ENCODE data around the gene JARID2. TPM values are rescaled to one million over a fixed set of nuclear protein-coding genes. Genes with fewer than 3 reads are reported as not detected.
"Not testable (repeated sequence)": the region's sequence is repeated elsewhere in the genome, so short reads cannot be mapped to it uniquely, and the experiment has no call there.

The JARID2 gene
- polyA plus RNA-seq, 1 donor from 2014 or later, result 25.5 TPM

- H3K79me2 ChIP-seq (replicated peaks; ENCODE audit: insufficient read depth, low read length), result peaks cover 53% of the 10 kb centered on the region
- no peaks in the 10 kb centered on the region for H4K20me1 ChIP-seq (ENCODE audit: insufficient read depth)
Measured at GRCh38 chr6:15414235-15414612, 168.4 kb downstream of the JARID2 start.

GRCh38 chr6:15415622-15416021 is 169.8 kb downstream of the JARID2 start:
- H3K27me3 ChIP-seq (ENCODE audit: insufficient read depth, low read depth, low read length); H3K27ac ChIP-seq (ENCODE audit: low read length); H3K9me3 ChIP-seq (ENCODE audit: low read length); H3K4me3 ChIP-seq (ENCODE audit: low read length); H3K36me3 ChIP-seq (ENCODE audit: insufficient read depth, low read length); H3K9ac ChIP-seq (ENCODE audit: low read length); H3F3A ChIP-seq (ENCODE audit: insufficient read depth, low read length, poor library complexity, severe bottlenecking); H2AFZ ChIP-seq (ENCODE audit: low read depth, low read length); H4K20me1 ChIP-seq (ENCODE audit: insufficient read depth); H3K9me2 ChIP-seq (ENCODE audit: insufficient read depth, low read length); H3K4me2 ChIP-seq (ENCODE audit: low read length): not testable (repeated sequence)
- peaks cover 47% of the 10 kb centered on the region for H3K79me2 ChIP-seq (replicated peaks; ENCODE audit: insufficient read depth, low read length)

More at GRCh38 chr6:15414235-15414612, 168.4 kb downstream of the JARID2 start:
- TF ChIP-seq TAF1 (IDR thresholded peaks at IDR 0.05; ENCODE audit: low read depth), result no peak
- TF ChIP-seq SMC3 (conservative IDR thresholded peaks at IDR 0.05; ENCODE audit: poor library complexity), result no peak
- TF ChIP-seq EZH2 (IDR thresholded peaks at IDR 0.05; ENCODE audit: borderline replicate concordance, insufficient read depth, low read length, poor library complexity, severe bottlenecking), result no peak
- TF ChIP-seq MXI1 (conservative IDR thresholded peaks at IDR 0.05; ENCODE audit: poor library complexity, severe bottlenecking), result no peak
- no peak for TF ChIP-seq RAD21 (conservative IDR thresholded peaks at IDR 0.05)
- no peak for TF ChIP-seq POLR2AphosphoS5 (IDR thresholded peaks at IDR 0.05)
- no peak for TF ChIP-seq EP300 (conservative IDR thresholded peaks at IDR 0.05; ENCODE audit: poor library complexity, severe bottlenecking)
- no peak for TF ChIP-seq REST (IDR thresholded peaks at IDR 0.05; ENCODE audit: borderline replicate concordance)
- TF ChIP-seq CTCF (IDR thresholded peaks at IDR 0.05; ENCODE audit: poor library complexity, severe bottlenecking), result no peak
- H3K27ac ChIP-seq (ENCODE audit: low read length), result no peak overlapping the region
- H3K4me2 ChIP-seq (ENCODE audit: low read length), result no peak overlapping the region
- no peaks in the 10 kb centered on the region for H3K27me3 ChIP-seq (ENCODE audit: insufficient read depth, low read depth, low read length)
- H3K9me3 ChIP-seq (ENCODE audit: low read length), result no peaks in the 10 kb centered on the region
- no peaks in the 10 kb centered on the region for H3K9me2 ChIP-seq (ENCODE audit: insufficient read depth, low read length)
- no peak overlapping the region for H2AFZ ChIP-seq (ENCODE audit: low read depth, low read length)
- peaks cover 7% of the 10 kb centered on the region for H3K36me3 ChIP-seq (ENCODE audit: insufficient read depth, low read length)
- no peaks in the 10 kb centered on the region for H3F3A ChIP-seq (ENCODE audit: insufficient read depth, low read length, poor library complexity, severe bottlenecking)
- no peak overlapping the region for H3K4me3 ChIP-seq (ENCODE audit: low read length)
- H3K9ac ChIP-seq (ENCODE audit: low read length), result no peak overlapping the region

GRCh38 chr6:15416932-15417509 is 171.2 kb downstream of the JARID2 start:
- H3K36me3 ChIP-seq (ENCODE audit: insufficient read depth, low read length), result no peaks in the 10 kb centered on the region
- H3K9me2 ChIP-seq (ENCODE audit: insufficient read depth, low read length), result no peaks in the 10 kb centered on the region
- no peak overlapping the region for H3K4me3 ChIP-seq (ENCODE audit: low read length)
- H3K9me3 ChIP-seq (ENCODE audit: low read length), result no peaks in the 10 kb centered on the region
- no peak overlapping the region for H3K27ac ChIP-seq (ENCODE audit: low read length)
- H3K27me3 ChIP-seq (ENCODE audit: insufficient read depth, low read depth, low read length), result no peaks in the 10 kb centered on the region
- no peak overlapping the region for H3K4me2 ChIP-seq (ENCODE audit: low read length)
- no peaks in the 10 kb centered on the region for H4K20me1 ChIP-seq (ENCODE audit: insufficient read depth)
- TF ChIP-seq MXI1 (conservative IDR thresholded peaks at IDR 0.05; ENCODE audit: poor library complexity, severe bottlenecking), result no peak
- TF ChIP-seq EZH2 (IDR thresholded peaks at IDR 0.05; ENCODE audit: borderline replicate concordance, insufficient read depth, low read length, poor library complexity, severe bottlenecking), result no peak
- no peak for TF ChIP-seq EP300 (conservative IDR thresholded peaks at IDR 0.05; ENCODE audit: poor library complexity, severe bottlenecking)
- TF ChIP-seq POLR2AphosphoS5 (IDR thresholded peaks at IDR 0.05), result no peak
- TF ChIP-seq CTCF (IDR thresholded peaks at IDR 0.05; ENCODE audit: poor library complexity, severe bottlenecking), result no peak
- TF ChIP-seq SMC3 (conservative IDR thresholded peaks at IDR 0.05; ENCODE audit: poor library complexity), result no peak
- no peak for TF ChIP-seq RAD21 (conservative IDR thresholded peaks at IDR 0.05)
- no peak for TF ChIP-seq REST (IDR thresholded peaks at IDR 0.05; ENCODE audit: borderline replicate concordance)
- no peak for TF ChIP-seq TAF1 (IDR thresholded peaks at IDR 0.05; ENCODE audit: low read depth)
- peaks cover 47% of the 10 kb centered on the region for H3K79me2 ChIP-seq (replicated peaks; ENCODE audit: insufficient read depth, low read length)
- no peak overlapping the region for H3K9ac ChIP-seq (ENCODE audit: low read length)
- no peaks in the 10 kb centered on the region for H3F3A ChIP-seq (ENCODE audit: insufficient read depth, low read length, poor library complexity, severe bottlenecking)
- no peak overlapping the region for H2AFZ ChIP-seq (ENCODE audit: low read depth, low read length)
